Liver (tissue), 3 donors: ENCODE results near the gene ALKAL2.

ENCODE experiments used
- EGR1 ChIP-seq, 2 donors: IDR thresholded peaks; 2 replicates each; pipeline ENCODE4 v1.6.1; 2016 to 2018; ENCODE audit warnings: antibody characterized with exemption in 2 of 2, low read depth in 2 of 2
- GABPA ChIP-seq, 2 donors: IDR thresholded peaks in 1 of 2; conservative IDR thresholded peaks in 1 of 2; 2 replicates each; pipeline ENCODE4 v1.6.1; 2016; ENCODE audit warnings: antibody characterized with exemption in 2 of 2, mild to moderate bottlenecking in 1 of 2, moderate library complexity in 1 of 2
- HNF4G ChIP-seq: IDR thresholded peaks from 2 replicates; pipeline ENCODE4 v1.6.1; 2016; ENCODE audit warnings: antibody characterized with exemption
- JUND ChIP-seq, 2 donors: IDR thresholded peaks; 2 replicates each; pipeline ENCODE4 v1.6.1; 2016; ENCODE audit warnings: antibody characterized with exemption in 2 of 2
- SP1 ChIP-seq: IDR thresholded peaks from 2 replicates; pipeline ENCODE4 v1.6.1; 2018; ENCODE audit warnings: antibody characterized with exemption, mild to moderate bottlenecking
- TAF1 ChIP-seq: conservative IDR thresholded peaks from 2 replicates; pipeline ENCODE4 v1.6.1; 2016; ENCODE audit warnings: antibody characterized with exemption, mild to moderate bottlenecking
- YY1 ChIP-seq: IDR thresholded peaks from 2 replicates; pipeline ENCODE4 v1.6.1; 2016; ENCODE audit warnings: antibody characterized with exemption, mild to moderate bottlenecking
- TF ChIP-seq, protein P1 (sequence below): IDR thresholded peaks from 2 replicates; pipeline ENCODE4 v1.6.1; 2016; ENCODE audit warnings: antibody characterized with exemption
- TF ChIP-seq, protein P2 (sequence below): fragments of 150-350 bp; IDR thresholded peaks from 2 replicates; pipeline ENCODE4 v1.5.1; 2017; ENCODE audit warnings: improper control_type of control experiment, low read depth, low read length; ENCODE audit not compliant: missing input control
- TF ChIP-seq, protein P3 (sequence below): IDR thresholded peaks from 2 replicates; pipeline ENCODE4 v1.6.1; 2016; ENCODE audit warnings: antibody characterized with exemption
- TF ChIP-seq, protein P4 (sequence below): IDR thresholded peaks from 2 replicates; pipeline ENCODE4 v1.6.1; 2016; ENCODE audit warnings: antibody characterized with exemption, mild to moderate bottlenecking
- donor health status: healthy.
- donor health status: healthy.

DNA sequence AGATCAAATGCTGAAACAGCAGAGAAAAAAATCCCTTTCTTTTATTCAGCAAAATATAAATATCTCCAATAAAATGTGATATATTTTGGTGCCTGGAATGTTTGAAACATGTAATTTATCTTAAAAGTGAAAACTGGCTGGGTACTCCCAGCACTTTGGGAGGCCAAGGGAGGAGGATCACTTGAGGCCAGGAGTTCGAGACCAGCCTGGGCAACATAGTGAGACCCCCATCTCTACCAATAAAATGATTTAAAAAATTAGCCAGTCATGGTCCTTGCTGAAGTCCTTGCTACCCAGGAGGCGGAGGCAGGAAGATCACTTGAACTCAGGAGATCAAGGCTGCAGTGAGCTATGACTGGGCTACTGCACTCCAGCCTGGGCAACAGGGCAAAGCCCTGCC, 32.7 kb downstream of the ALKAL2 start:
- TF ChIP-seq, protein P1, sequence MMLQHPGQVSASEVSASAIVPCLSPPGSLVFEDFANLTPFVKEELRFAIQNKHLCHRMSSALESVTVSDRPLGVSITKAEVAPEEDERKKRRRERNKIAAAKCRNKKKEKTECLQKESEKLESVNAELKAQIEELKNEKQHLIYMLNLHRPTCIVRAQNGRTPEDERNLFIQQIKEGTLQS = no peak
- TF ChIP-seq, protein P2, sequence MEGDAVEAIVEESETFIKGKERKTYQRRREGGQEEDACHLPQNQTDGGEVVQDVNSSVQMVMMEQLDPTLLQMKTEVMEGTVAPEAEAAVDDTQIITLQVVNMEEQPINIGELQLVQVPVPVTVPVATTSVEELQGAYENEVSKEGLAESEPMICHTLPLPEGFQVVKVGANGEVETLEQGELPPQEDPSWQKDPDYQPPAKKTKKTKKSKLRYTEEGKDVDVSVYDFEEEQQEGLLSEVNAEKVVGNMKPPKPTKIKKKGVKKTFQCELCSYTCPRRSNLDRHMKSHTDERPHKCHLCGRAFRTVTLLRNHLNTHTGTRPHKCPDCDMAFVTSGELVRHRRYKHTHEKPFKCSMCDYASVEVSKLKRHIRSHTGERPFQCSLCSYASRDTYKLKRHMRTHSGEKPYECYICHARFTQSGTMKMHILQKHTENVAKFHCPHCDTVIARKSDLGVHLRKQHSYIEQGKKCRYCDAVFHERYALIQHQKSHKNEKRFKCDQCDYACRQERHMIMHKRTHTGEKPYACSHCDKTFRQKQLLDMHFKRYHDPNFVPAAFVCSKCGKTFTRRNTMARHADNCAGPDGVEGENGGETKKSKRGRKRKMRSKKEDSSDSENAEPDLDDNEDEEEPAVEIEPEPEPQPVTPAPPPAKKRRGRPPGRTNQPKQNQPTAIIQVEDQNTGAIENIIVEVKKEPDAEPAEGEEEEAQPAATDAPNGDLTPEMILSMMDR = no peak
- TF ChIP-seq EGR1 (IDR thresholded peaks at IDR 0.05; ENCODE audit: low read depth in 2 of 2) (no peak), JUND (IDR thresholded peaks at IDR 0.05) (no peak), TAF1 (no peak), SP1 (no peak), HNF4G (no peak), GABPA (IDR thresholded peaks at IDR 0.05 in 1 of 2, conservative IDR thresholded peaks at IDR 0.05 in 1 of 2) (no peak), YY1 (no peak)
- TF ChIP-seq, protein P3, sequence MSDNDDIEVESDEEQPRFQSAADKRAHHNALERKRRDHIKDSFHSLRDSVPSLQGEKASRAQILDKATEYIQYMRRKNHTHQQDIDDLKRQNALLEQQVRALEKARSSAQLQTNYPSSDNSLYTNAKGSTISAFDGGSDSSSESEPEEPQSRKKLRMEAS = no peak
- TF ChIP-seq, protein P4, sequence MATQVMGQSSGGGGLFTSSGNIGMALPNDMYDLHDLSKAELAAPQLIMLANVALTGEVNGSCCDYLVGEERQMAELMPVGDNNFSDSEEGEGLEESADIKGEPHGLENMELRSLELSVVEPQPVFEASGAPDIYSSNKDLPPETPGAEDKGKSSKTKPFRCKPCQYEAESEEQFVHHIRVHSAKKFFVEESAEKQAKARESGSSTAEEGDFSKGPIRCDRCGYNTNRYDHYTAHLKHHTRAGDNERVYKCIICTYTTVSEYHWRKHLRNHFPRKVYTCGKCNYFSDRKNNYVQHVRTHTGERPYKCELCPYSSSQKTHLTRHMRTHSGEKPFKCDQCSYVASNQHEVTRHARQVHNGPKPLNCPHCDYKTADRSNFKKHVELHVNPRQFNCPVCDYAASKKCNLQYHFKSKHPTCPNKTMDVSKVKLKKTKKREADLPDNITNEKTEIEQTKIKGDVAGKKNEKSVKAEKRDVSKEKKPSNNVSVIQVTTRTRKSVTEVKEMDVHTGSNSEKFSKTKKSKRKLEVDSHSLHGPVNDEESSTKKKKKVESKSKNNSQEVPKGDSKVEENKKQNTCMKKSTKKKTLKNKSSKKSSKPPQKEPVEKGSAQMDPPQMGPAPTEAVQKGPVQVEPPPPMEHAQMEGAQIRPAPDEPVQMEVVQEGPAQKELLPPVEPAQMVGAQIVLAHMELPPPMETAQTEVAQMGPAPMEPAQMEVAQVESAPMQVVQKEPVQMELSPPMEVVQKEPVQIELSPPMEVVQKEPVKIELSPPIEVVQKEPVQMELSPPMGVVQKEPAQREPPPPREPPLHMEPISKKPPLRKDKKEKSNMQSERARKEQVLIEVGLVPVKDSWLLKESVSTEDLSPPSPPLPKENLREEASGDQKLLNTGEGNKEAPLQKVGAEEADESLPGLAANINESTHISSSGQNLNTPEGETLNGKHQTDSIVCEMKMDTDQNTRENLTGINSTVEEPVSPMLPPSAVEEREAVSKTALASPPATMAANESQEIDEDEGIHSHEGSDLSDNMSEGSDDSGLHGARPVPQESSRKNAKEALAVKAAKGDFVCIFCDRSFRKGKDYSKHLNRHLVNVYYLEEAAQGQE = no peak
